HEK293 (cell line): ENCODE measurements around the gene PLCD3.

Experiments used
- CTCF ChIA-PET: fragments of 350-600 bp; formaldehyde crosslinking; extraction: SDS; loops from one replicate; lab custom pipeline; 2021; ENCODE audit warnings: antibody characterized with exemption; lab: Yijun Ruan, JAX
- POLR2A ChIA-PET: fragments of 300-600 bp; formaldehyde crosslinking; extraction: SDS; loops from one replicate; lab custom pipeline; 2020; ENCODE audit warnings: antibody characterized with exemption, inconsistent platforms; lab: Yijun Ruan, JAX
- H3K27ac ChIP-seq: fragments of 200-500 bp; sonication (Bioruptor generic); 2 replicates; pipeline ENCODE4 v1.5.1; 2014; ENCODE audit warnings: low read depth, low read length, control low read depth, inconsistent platforms; ENCODE audit errors: extremely low read depth
- H3K36me3 ChIP-seq, 2 experiments: fragments of 200-500 bp in 1 of 2; sonication (Bioruptor generic) in 1 of 2; 1 replicate in 1 of 2; 2 replicates in 1 of 2; pipeline ENCODE4 v1.5.1; 2014 to 2017; ENCODE audit warnings: inconsistent platforms in 2 of 2, low read length in 2 of 2; ENCODE audit not compliant: control insufficient read depth in 2 of 2, insufficient read depth in 1 of 2
- H3K4me1 ChIP-seq: fragments of 200-500 bp; sonication (Bioruptor generic); 2 replicates; pipeline ENCODE4 v1.5.1; 2014; ENCODE audit warnings: mild to moderate bottlenecking, low read length, inconsistent platforms; ENCODE audit not compliant: control insufficient read depth, insufficient read depth
- H3K4me3 ChIP-seq: 2 replicates; pipeline ENCODE4 v1.5.1; 2011; ENCODE audit warnings: low read depth, mild to moderate bottlenecking, control low read depth, low read length, moderate library complexity
- H3K9me3 ChIP-seq: fragments of 200-500 bp; sonication (Bioruptor generic); 2 replicates; pipeline ENCODE4 v1.5.1; 2014; ENCODE audit warnings: low read depth, low read length, inconsistent platforms; ENCODE audit not compliant: control insufficient read depth, insufficient read depth
- GLI2 ChIP-seq: fragments of 450-650 bp; formaldehyde crosslinking; IDR thresholded peaks from 2 replicates; pipeline ENCODE4; 2017; ENCODE audit warnings: missing biosample characterization, missing genetic modification characterization, low read depth, borderline replicate concordance
- KLF7 ChIP-seq: fragments of 450-650 bp; formaldehyde crosslinking; IDR thresholded peaks from 2 replicates; pipeline ENCODE4 v1.5.1; 2016; ENCODE audit warnings: missing biosample characterization, missing genetic modification characterization, borderline replicate concordance
- OSR2 ChIP-seq: fragments of 450-650 bp; formaldehyde crosslinking; IDR thresholded peaks from 2 replicates; pipeline ENCODE4 v1.5.1; 2016; ENCODE audit warnings: missing biosample characterization, missing genetic modification characterization
- ZBTB20 ChIP-seq: fragments of 450-650 bp; formaldehyde crosslinking; IDR thresholded peaks from 2 replicates; pipeline ENCODE4 v1.5.1; 2016; ENCODE audit warnings: missing biosample characterization, missing genetic modification characterization
- ZFHX2 ChIP-seq: fragments of 450-650 bp; formaldehyde crosslinking; conservative IDR thresholded peaks from 2 replicates; pipeline ENCODE4 v1.5.1; 2016; ENCODE audit warnings: missing biosample characterization, missing genetic modification characterization
- ZNF146 ChIP-seq: fragments of 450-650 bp; formaldehyde crosslinking; IDR thresholded peaks from 2 replicates; pipeline ENCODE4 v1.5.1; 2016; ENCODE audit warnings: missing biosample characterization, missing genetic modification characterization
- ZNF16 ChIP-seq: fragments of 450-650 bp; formaldehyde crosslinking; IDR thresholded peaks from 2 replicates; pipeline ENCODE4 v1.5.1; 2016; ENCODE audit warnings: low read depth, missing biosample characterization, missing genetic modification characterization
- ZNF24 ChIP-seq: fragments of 450-650 bp; formaldehyde crosslinking; IDR thresholded peaks from 2 replicates; pipeline ENCODE4 v1.5.1; 2016; ENCODE audit warnings: missing biosample characterization, missing genetic modification characterization
- ZNF248 ChIP-seq: fragments of 450-650 bp; formaldehyde crosslinking; IDR thresholded peaks from 2 replicates; pipeline ENCODE4 v1.5.1; 2017; ENCODE audit warnings: missing biosample characterization, missing genetic modification characterization
- ZNF274 ChIP-seq, 2 experiments: fragments of 200-500 bp in 1 of 2; fragments of 450-650 bp in 1 of 2; sonication (Bioruptor generic) in 1 of 2; formaldehyde crosslinking in 1 of 2; IDR thresholded peaks; 2 replicates each; pipeline versions ENCODE4 v1.5.1 to v1.6.1; 2014 to 2016; ENCODE audit warnings: borderline replicate concordance in 1 of 2, inconsistent platforms in 1 of 2, low read length in 1 of 2, missing biosample characterization in 1 of 2, missing genetic modification characterization in 1 of 2
- ZNF280D ChIP-seq: fragments of 450-650 bp; formaldehyde crosslinking; IDR thresholded peaks from 2 replicates; pipeline ENCODE4 v1.5.1; 2016; ENCODE audit warnings: missing biosample characterization, missing genetic modification characterization
- ZNF394 ChIP-seq: fragments of 450-650 bp; formaldehyde crosslinking; IDR thresholded peaks from 2 replicates; pipeline ENCODE4 v1.5.1; 2016; ENCODE audit warnings: missing biosample characterization, missing genetic modification characterization, mild to moderate bottlenecking, moderate library complexity, borderline replicate concordance
- ZNF510 ChIP-seq: fragments of 450-650 bp; formaldehyde crosslinking; IDR thresholded peaks from 2 replicates; pipeline ENCODE4 v1.5.1; 2018; ENCODE audit warnings: mild to moderate bottlenecking, missing genetic modification characterization, missing biosample characterization; ENCODE audit not compliant: insufficient replicate concordance
- ZNF549 ChIP-seq: fragments of 450-650 bp; IDR thresholded peaks from 2 replicates; pipeline ENCODE4 v1.5.1; 2018; ENCODE audit warnings: missing biosample characterization, missing genetic modification characterization, mild to moderate bottlenecking, inconsistent platforms, moderate library complexity
- ZNF571 ChIP-seq: fragments of 450-650 bp; formaldehyde crosslinking; IDR thresholded peaks from 2 replicates; pipeline ENCODE4 v1.5.0; 2017; ENCODE audit warnings: missing biosample characterization, missing genetic modification characterization
- ZNF654 ChIP-seq: fragments of 450-650 bp; formaldehyde crosslinking; IDR thresholded peaks from 2 replicates; pipeline ENCODE4 v1.5.1; 2016; ENCODE audit warnings: low read depth, missing biosample characterization, missing genetic modification characterization
- ZNF670 ChIP-seq: fragments of 450-650 bp; formaldehyde crosslinking; IDR thresholded peaks from 2 replicates; pipeline ENCODE4 v1.5.1; 2016; ENCODE audit warnings: missing biosample characterization, missing genetic modification characterization, low read depth
- ZNF776 ChIP-seq: fragments of 450-650 bp; formaldehyde crosslinking; IDR thresholded peaks from 2 replicates; pipeline ENCODE4 v1.5.0; 2017; ENCODE audit warnings: missing biosample characterization, missing genetic modification characterization, borderline replicate concordance
- ZNF830 ChIP-seq: fragments of 450-650 bp; IDR thresholded peaks from 2 replicates; pipeline ENCODE4 v1.5.0; 2018; ENCODE audit warnings: missing biosample characterization, missing genetic modification characterization, low read depth, mild to moderate bottlenecking, moderate library complexity
- ZSCAN23 ChIP-seq: fragments of 450-650 bp; formaldehyde crosslinking; IDR thresholded peaks from 2 replicates; pipeline ENCODE4 v1.5.1; 2016; ENCODE audit warnings: missing biosample characterization, missing genetic modification characterization
- TF ChIP-seq, protein P1 (sequence below): fragments of 450-650 bp; formaldehyde crosslinking; IDR thresholded peaks from 2 replicates; pipeline ENCODE4 v1.5.1; 2016; ENCODE audit warnings: missing biosample characterization, missing genetic modification characterization
- TF ChIP-seq, protein P2 (sequence below): fragments of 450-650 bp; formaldehyde crosslinking; IDR thresholded peaks from 2 replicates; pipeline ENCODE4 v1.5.1; 2016; ENCODE audit warnings: missing biosample characterization, missing genetic modification characterization, borderline replicate concordance

The PLCD3 gene

DNA sequence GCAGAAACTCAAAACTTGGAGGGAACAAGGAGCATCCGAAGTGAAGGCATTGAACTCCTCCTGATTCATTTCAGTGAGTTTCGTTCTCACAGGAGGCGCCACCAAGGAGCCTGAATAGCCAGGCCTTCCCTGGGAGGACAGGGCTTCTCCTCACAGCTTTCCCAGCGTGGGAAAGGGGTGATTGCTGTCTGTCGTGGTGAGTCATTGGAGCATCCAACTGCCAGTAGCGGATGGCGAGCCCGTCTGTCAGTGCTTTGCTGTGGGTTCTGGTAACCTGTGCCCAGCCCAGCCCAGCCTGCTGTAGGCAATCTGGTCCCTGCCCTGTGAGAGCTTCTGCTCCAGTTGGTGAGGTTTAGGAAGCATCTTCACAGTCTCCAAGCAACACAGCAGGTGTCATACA, 28.3 kb downstream of the PLCD3 start:
- no peak overlapping the region for H3K27ac ChIP-seq
- no peak overlapping the region for H3K4me3 ChIP-seq
- ChIA-PET CTCF (interaction anchor here (0.5 kb wide), 1 partner anchor 55 kb away, joined by 4 read pairs; no protein-coding TSS in a partner anchor), POLR2A (no interaction called here)
- peaks cover 43 to 91% of the 10 kb centered on the region in 2 experiments for H3K36me3 ChIP-seq
- no peaks in the 10 kb centered on the region for H3K4me1 ChIP-seq
- H3K9me3 ChIP-seq: no peaks in the 10 kb centered on the region
- TF ChIP-seq ZNF510 (tag by site-specific recombination): no peak
- no peak for TF ChIP-seq ZNF776 (tag by site-specific recombination)
- no peak for TF ChIP-seq KLF7 (tag by site-specific recombination)
- TF ChIP-seq, protein P1, sequence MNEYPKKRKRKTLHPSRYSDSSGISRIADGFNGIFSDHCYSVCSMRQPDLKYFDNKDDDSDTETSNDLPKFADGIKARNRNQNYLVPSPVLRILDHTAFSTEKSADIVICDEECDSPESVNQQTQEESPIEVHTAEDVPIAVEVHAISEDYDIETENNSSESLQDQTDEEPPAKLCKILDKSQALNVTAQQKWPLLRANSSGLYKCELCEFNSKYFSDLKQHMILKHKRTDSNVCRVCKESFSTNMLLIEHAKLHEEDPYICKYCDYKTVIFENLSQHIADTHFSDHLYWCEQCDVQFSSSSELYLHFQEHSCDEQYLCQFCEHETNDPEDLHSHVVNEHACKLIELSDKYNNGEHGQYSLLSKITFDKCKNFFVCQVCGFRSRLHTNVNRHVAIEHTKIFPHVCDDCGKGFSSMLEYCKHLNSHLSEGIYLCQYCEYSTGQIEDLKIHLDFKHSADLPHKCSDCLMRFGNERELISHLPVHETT (tag by site-specific recombination): no peak
- no peak for TF ChIP-seq ZNF274 (IDR thresholded peaks at IDR 0.05; ENCODE audit: low read length)
- no peak for TF ChIP-seq ZNF274 (tag by site-specific recombination; IDR thresholded peaks at IDR 0.05; ENCODE audit: borderline replicate concordance)
- TF ChIP-seq, protein P2, sequence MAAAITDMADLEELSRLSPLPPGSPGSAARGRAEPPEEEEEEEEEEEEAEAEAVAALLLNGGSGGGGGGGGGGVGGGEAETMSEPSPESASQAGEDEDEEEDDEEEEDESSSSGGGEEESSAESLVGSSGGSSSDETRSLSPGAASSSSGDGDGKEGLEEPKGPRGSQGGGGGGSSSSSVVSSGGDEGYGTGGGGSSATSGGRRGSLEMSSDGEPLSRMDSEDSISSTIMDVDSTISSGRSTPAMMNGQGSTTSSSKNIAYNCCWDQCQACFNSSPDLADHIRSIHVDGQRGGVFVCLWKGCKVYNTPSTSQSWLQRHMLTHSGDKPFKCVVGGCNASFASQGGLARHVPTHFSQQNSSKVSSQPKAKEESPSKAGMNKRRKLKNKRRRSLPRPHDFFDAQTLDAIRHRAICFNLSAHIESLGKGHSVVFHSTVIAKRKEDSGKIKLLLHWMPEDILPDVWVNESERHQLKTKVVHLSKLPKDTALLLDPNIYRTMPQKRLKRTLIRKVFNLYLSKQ (tag by site-specific recombination): no peak
- no peak for TF ChIP-seq OSR2
- TF ChIP-seq ZNF394 (tag by site-specific recombination): no peak
- TF ChIP-seq ZNF248 (tag by site-specific recombination): no peak
- TF ChIP-seq ZNF24 (tag by site-specific recombination): no peak
- no peak for TF ChIP-seq ZBTB20 (tag by site-specific recombination)
- TF ChIP-seq ZNF571 (tag by site-specific recombination): no peak
- no peak for TF ChIP-seq ZNF830 (tag by site-specific recombination)
- TF ChIP-seq ZNF280D: no peak
- TF ChIP-seq ZNF670 (tag by site-specific recombination): no peak

- TF ChIP-seq GLI2: no peak
- TF ChIP-seq ZFHX2 (tag by site-specific recombination): no peak
- TF ChIP-seq ZNF549 (tag by site-specific recombination): no peak
- TF ChIP-seq ZNF654: no peak
- TF ChIP-seq OSR2: no peak
- TF ChIP-seq ZNF16 (tag by site-specific recombination): no peak
- no peak for TF ChIP-seq ZNF146 (tag by site-specific recombination)
- no peak for TF ChIP-seq ZSCAN23 (tag by site-specific recombination)
- no peak for TF ChIP-seq ZNF248 (tag by site-specific recombination)
- CTCF ChIA-PET: interaction anchor here (0.5 to 1.5 kb wide), 3 partner anchors 36 to 183 kb away, joined by 3 to 4 read pairs (median 3); no protein-coding TSS in a partner anchor
These were observed 29.0 kb downstream of the PLCD3 start for GRCh38 chr17:45103269-45103795.

More at GRCh38 chr17:45103269-45103795, 29.0 kb downstream of the PLCD3 start:
- no peak overlapping the region for H3K27ac ChIP-seq
- no peaks in the 10 kb centered on the region for H3K4me1 ChIP-seq
- H3K9me3 ChIP-seq: no peaks in the 10 kb centered on the region
- POLR2A ChIA-PET: no interaction called here
- H3K4me3 ChIP-seq: no peak overlapping the region
- peaks cover 43 to 91% of the 10 kb centered on the region in 2 experiments for H3K36me3 ChIP-seq
